ENCODE results near the gene UNC80.

DNA sequence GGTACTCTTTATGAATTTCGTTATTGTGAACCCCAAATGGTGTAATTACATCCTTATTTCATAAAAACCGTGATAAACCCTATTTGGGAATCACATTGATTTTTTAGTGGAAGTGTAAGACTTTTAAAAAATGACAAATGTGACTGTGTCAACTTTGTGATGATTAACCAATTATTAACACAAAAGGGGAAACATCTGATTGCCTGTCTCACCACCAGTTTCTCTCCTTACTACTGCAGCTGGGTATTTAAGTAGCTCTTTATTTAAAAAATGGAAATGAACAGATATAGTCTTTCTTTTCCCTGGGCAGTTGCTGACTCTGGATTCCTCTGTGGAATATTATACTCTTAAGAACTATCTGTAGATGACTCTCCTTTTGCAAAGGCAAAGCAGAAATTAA is 219.2 kb downstream of the UNC80 start:
- TF ChIP-seq CTCF (IDR thresholded peaks at IDR 0.05) (no peak), POLR2A (IDR thresholded peaks at IDR 0.05) (no peak), EP300 (IDR thresholded peaks at IDR 0.05) (no peak)

All from ovary (tissue), 3 donors.